GM15510 (cell line): ENCODE measurements around the gene STK24.

Experiments used
- POLR2A ChIP-seq: IDR thresholded peaks from 3 replicates; pipeline ENCODE4 v1.6.1; 2011; ENCODE audit warnings: borderline replicate concordance; ENCODE audit not compliant: insufficient read length; ENCODE audit errors: extremely low read depth

STK24 gene

GRCh38 chr13:98576963-98577835 is at the start of gene STK24:
Gene STK24 (minus strand): TSS chr13:98577107. CDS start chr13:98576786, 321 bp downstream.
- TF ChIP-seq POLR2A, result peak; percentile 88

- no peak for TF ChIP-seq POLR2A
These were observed 49.5 kb upstream of the STK24 start for GRCh38 chr13:98626298-98626935.

- no peak for TF ChIP-seq POLR2A
These were observed 46.0 kb upstream of the STK24 start for GRCh38 chr13:98622931-98623331.

- no peak for TF ChIP-seq POLR2A
These were observed 42.6 kb upstream of the STK24 start for GRCh38 chr13:98619556-98619955.

GRCh38 chr13:98613591-98613990 is 36.7 kb upstream of the STK24 start:
- TF ChIP-seq POLR2A, result no peak

- TF ChIP-seq POLR2A, result no peak
These were observed 32.8 kb upstream of the STK24 start for GRCh38 chr13:98609756-98610155.

- TF ChIP-seq POLR2A, result no peak
These were observed 29.4 kb upstream of the STK24 start for GRCh38 chr13:98606296-98606695.

GRCh38 chr13:98599502-98600328 is 22.8 kb upstream of the STK24 start:
- TF ChIP-seq POLR2A, result no peak

- no peak for TF ChIP-seq POLR2A
These were observed 21.1 kb upstream of the STK24 start for GRCh38 chr13:98598043-98598442.

GRCh38 chr13:98595134-98595533 is 18.2 kb upstream of the STK24 start:
- TF ChIP-seq POLR2A, result no peak

- TF ChIP-seq POLR2A, result no peak
These were observed 15.4 kb upstream of the STK24 start for GRCh38 chr13:98592362-98592732.

- TF ChIP-seq POLR2A, result no peak
These were observed 14.9 kb upstream of the STK24 start for GRCh38 chr13:98591721-98592361.

- TF ChIP-seq POLR2A, result no peak
These were observed 9.8 kb upstream of the STK24 start for GRCh38 chr13:98586400-98587345.
